HL-60 (cell line): ENCODE results near the gene ERBB4.

Experiments
- DNase-seq, 2 experiments: peaks; one replicate each; pipeline ENCODE4 v3.0.0-alpha.2; 2010 to 2020; ENCODE audit warnings: low read depth in 1 of 2, low spot score in 1 of 2
- H3K27ac ChIP-seq: fragments of 250-450 bp; sonication (Bioruptor Pico); replicated peaks from 2 replicates; pipeline ENCODE4 v1.5.1; 2020; ENCODE audit warnings: mild to moderate bottlenecking, moderate library complexity
- H3K27me3 ChIP-seq: fragments of 250-450 bp; sonication (Bioruptor Pico); 2 replicates; pipeline ENCODE4 v1.5.1; 2021; ENCODE audit warnings: mild to moderate bottlenecking, moderate library complexity; ENCODE audit not compliant: insufficient read depth, poor library complexity, severe bottlenecking
- H3K4me3 ChIP-seq: replicated peaks from 2 replicates; pipeline ENCODE4 v1.5.1; 2011; ENCODE audit warnings: mild to moderate bottlenecking, control low read depth, low read length; ENCODE audit not compliant: insufficient read depth
- GABPA ChIP-seq: IDR thresholded peaks from 2 replicates; pipeline ENCODE4 v1.6.1; 2012; ENCODE audit warnings: low read depth
- POLR2AphosphoS5 ChIP-seq: IDR thresholded peaks from 2 replicates; pipeline ENCODE4 v1.6.1; 2012; ENCODE audit warnings: low read depth
- SPI1 ChIP-seq: IDR thresholded peaks from 2 replicates; pipeline ENCODE4 v1.6.1; 2012; ENCODE audit warnings: low read depth, mild to moderate bottlenecking, borderline replicate concordance
- TF ChIP-seq, protein P1 (sequence below): IDR thresholded peaks from one replicate; pipeline ENCODE4 v1.5.1; 2011; ENCODE audit warnings: low read length, control low read depth, inconsistent platforms; ENCODE audit not compliant: insufficient read depth
- TF ChIP-seq, protein P2 (sequence below): IDR thresholded peaks from 2 replicates; pipeline ENCODE4 v1.6.1; 2012; ENCODE audit warnings: low read depth; ENCODE audit not compliant: insufficient replicate concordance

The ERBB4 gene

DNA sequence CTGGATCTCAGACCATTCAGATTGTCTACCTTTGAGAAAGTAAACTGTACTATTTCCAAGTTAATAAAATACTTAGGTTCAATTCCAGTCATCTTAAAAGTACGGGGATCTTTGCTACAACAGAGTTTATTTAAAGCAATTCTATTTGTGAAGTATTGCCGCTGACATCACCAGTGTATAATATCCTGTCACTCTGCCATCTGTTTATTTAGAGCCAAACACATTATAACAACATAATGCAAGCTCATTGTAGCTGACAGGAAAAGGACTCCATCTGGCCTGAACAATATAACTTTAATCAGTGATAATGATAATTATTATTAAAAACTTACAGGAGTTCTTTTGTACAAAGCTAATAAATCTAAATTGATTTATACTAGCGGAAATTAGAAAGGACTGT, 786.8 kb downstream of the ERBB4 start:
- Histone ChIP-seq H3K27ac (no peak overlapping the region), H3K27me3 (no peaks in the 10 kb centered on the region), H3K4me3 (no peak overlapping the region)
- TF ChIP-seq GABPA (no peak), POLR2AphosphoS5 (no peak), SPI1 (no peak)
- TF ChIP-seq, protein P1, sequence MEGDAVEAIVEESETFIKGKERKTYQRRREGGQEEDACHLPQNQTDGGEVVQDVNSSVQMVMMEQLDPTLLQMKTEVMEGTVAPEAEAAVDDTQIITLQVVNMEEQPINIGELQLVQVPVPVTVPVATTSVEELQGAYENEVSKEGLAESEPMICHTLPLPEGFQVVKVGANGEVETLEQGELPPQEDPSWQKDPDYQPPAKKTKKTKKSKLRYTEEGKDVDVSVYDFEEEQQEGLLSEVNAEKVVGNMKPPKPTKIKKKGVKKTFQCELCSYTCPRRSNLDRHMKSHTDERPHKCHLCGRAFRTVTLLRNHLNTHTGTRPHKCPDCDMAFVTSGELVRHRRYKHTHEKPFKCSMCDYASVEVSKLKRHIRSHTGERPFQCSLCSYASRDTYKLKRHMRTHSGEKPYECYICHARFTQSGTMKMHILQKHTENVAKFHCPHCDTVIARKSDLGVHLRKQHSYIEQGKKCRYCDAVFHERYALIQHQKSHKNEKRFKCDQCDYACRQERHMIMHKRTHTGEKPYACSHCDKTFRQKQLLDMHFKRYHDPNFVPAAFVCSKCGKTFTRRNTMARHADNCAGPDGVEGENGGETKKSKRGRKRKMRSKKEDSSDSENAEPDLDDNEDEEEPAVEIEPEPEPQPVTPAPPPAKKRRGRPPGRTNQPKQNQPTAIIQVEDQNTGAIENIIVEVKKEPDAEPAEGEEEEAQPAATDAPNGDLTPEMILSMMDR = no peak
- TF ChIP-seq, protein P2, sequence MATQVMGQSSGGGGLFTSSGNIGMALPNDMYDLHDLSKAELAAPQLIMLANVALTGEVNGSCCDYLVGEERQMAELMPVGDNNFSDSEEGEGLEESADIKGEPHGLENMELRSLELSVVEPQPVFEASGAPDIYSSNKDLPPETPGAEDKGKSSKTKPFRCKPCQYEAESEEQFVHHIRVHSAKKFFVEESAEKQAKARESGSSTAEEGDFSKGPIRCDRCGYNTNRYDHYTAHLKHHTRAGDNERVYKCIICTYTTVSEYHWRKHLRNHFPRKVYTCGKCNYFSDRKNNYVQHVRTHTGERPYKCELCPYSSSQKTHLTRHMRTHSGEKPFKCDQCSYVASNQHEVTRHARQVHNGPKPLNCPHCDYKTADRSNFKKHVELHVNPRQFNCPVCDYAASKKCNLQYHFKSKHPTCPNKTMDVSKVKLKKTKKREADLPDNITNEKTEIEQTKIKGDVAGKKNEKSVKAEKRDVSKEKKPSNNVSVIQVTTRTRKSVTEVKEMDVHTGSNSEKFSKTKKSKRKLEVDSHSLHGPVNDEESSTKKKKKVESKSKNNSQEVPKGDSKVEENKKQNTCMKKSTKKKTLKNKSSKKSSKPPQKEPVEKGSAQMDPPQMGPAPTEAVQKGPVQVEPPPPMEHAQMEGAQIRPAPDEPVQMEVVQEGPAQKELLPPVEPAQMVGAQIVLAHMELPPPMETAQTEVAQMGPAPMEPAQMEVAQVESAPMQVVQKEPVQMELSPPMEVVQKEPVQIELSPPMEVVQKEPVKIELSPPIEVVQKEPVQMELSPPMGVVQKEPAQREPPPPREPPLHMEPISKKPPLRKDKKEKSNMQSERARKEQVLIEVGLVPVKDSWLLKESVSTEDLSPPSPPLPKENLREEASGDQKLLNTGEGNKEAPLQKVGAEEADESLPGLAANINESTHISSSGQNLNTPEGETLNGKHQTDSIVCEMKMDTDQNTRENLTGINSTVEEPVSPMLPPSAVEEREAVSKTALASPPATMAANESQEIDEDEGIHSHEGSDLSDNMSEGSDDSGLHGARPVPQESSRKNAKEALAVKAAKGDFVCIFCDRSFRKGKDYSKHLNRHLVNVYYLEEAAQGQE = no peak
- DNase-seq = no peak

DNA sequence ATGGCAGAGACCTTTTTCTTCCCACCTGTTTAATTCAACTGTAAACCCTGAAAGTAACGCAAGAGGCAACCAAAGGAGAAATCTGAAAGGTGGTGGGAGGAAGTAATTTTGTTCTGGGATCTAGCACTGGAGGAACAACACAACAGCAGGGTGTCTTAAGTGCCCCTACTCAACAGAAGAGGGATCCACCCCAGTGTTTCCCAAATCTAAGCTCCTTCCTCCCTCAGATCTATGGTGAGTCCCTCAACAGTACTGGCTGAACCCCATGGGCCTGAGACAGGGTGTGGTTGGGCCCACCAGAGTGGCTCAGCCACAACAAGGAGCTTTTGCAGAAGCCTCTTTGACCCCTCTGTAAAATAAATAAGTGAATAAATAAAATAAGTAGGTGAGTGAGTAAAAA, 790.3 kb downstream of the ERBB4 start:
- Histone ChIP-seq H3K4me3 (no peak overlapping the region), H3K27me3 (no peaks in the 10 kb centered on the region), H3K27ac (no peak overlapping the region)
- TF ChIP-seq, protein P1 = no peak
- TF ChIP-seq, protein P2 = no peak
- TF ChIP-seq POLR2AphosphoS5 (no peak), SPI1 (no peak), GABPA (no peak)
- DNase-seq = no peak

GRCh38 chr2:211745295-211746097, 793.1 kb downstream of the ERBB4 start:
- Histone ChIP-seq H3K27me3 (no peaks in the 10 kb centered on the region), H3K4me3 (no peak overlapping the region), H3K27ac (no peak overlapping the region)
- TF ChIP-seq GABPA (no peak), POLR2AphosphoS5 (no peak)
- TF ChIP-seq, protein P1 = peak; percentile 75
- peak; percentile 30 to 69 for DNase-seq
